Measurements from ENCODE around the gene ARMC9. TPM values are rescaled to one million over a fixed set of nuclear protein-coding genes. Genes with fewer than 3 reads are reported as not detected.

Gene ARMC9
- total and polyA plus RNA-seq, 7 donors, result 2.4 to 95.3 (median 24.3) TPM

DNA sequence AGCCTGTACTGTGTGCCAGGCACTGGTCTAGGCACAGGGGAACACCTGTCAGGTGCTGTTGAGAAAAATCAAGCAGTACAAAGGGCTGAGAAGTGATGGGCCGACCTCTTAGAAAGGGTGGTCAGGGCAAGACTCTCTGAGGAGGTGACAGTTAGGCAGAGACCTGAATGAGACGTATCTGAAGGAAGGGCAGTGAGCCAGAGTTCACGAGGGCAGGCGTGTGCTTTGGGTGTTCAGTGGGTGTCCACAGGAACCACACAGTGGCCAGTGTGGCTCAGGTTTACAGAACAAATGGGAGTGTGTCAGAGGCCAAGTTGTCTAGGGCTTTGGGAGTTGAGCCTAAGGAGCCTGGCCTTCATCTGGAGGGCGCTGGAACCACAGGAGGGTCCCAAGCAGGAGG is 6.2 kb downstream of the ARMC9 start:
- no peaks in the 10 kb centered on the region for H3K9me3 ChIP-seq
- no peaks in the 10 kb centered on the region for H3K27me3 ChIP-seq
- intact Hi-C loops (cut with DNase I), result no loop called here
- H3K36me3 ChIP-seq, result peaks cover 0 to 31% (median 9%) of the 10 kb centered on the region in 4 donors
- no peak overlapping the region for H3K4me3 ChIP-seq
- 87 to 89% methylated on average over 5 of the region's 5 CpGs for WGBS, 2 donors
- H3K27ac ChIP-seq, result peak overlapping the region in 3 of 4 donors; percentile 0 to 83 (median 45)
- TF ChIP-seq, protein P1, sequence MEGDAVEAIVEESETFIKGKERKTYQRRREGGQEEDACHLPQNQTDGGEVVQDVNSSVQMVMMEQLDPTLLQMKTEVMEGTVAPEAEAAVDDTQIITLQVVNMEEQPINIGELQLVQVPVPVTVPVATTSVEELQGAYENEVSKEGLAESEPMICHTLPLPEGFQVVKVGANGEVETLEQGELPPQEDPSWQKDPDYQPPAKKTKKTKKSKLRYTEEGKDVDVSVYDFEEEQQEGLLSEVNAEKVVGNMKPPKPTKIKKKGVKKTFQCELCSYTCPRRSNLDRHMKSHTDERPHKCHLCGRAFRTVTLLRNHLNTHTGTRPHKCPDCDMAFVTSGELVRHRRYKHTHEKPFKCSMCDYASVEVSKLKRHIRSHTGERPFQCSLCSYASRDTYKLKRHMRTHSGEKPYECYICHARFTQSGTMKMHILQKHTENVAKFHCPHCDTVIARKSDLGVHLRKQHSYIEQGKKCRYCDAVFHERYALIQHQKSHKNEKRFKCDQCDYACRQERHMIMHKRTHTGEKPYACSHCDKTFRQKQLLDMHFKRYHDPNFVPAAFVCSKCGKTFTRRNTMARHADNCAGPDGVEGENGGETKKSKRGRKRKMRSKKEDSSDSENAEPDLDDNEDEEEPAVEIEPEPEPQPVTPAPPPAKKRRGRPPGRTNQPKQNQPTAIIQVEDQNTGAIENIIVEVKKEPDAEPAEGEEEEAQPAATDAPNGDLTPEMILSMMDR (IDR thresholded peaks at IDR 0.05), result no peak
- H3K4me1 ChIP-seq, result peaks cover 0 to 47% (median 27%) of the 10 kb centered on the region in 4 donors
- DNase-seq, result peak; percentile 48

DNA sequence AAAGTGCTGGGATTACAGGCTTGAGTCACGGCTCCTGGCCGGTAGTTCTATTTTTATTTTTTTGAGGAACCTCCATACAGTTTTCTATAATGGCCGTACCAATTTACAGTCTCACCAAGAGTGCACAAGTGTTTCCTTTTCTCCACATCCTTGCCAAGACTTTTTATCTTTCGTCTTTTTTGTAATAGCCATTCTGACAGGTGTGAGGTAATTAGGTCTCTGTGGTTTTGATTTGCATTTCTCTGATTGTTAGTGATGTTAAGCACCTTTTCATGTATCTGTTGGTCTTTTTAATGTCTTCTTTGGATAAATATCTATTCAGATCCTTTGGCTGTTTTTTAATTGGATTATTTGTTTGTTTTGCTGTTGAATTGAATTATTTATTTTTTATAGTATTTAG is 9.3 kb downstream of the ARMC9 start:
- no peak for TF ChIP-seq POLR2AphosphoS5 (IDR thresholded peaks at IDR 0.05)
- TF ChIP-seq POLR2A (IDR thresholded peaks at IDR 0.05), result no peak
- Histone ChIP-seq H3K27me3 (no peaks in the 10 kb centered on the region), H3K4me3 (no peak overlapping the region), H3K27ac (peak overlapping the region in 2 of 4 donors; percentile 7 to 83), H3K4me1 (peaks cover 0 to 44% (median 24%) of the 10 kb centered on the region in 4 donors), H3K36me3 (peaks cover 0 to 39% (median 14%) of the 10 kb centered on the region in 4 donors), H3K9me3 (no peaks in the 10 kb centered on the region)
- DNase-seq, result no peak
- WGBS, 2 donors, result 83 to 89% methylated on average over 4 of the region's 4 CpGs
- intact Hi-C loops (cut with DNase I), result no loop called here

DNA sequence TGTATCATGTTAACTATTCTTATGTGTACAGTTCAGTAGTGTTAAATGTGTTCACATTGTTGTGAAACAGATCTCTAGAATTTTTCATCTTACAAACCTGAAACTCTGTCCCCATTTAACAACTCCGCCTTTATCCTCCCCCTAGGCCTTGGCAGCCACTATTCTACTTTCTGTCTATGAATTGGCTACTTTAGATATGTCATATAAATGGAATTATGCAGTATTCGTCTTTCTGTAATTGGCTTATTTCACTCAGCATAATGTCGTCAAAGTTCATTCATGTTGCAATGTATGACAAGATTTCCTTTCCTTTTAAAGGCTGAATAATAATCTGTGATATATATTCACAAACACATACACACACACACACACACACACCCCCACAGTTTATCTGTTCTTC is 12.4 kb downstream of the ARMC9 start:
- H3K36me3 ChIP-seq, result peaks cover 0 to 54% (median 20%) of the 10 kb centered on the region in 4 donors
- no peak for TF ChIP-seq EP300 (IDR thresholded peaks at IDR 0.05)
- TF ChIP-seq, protein P1 (IDR thresholded peaks at IDR 0.05), result no peak
- no peak for TF ChIP-seq POLR2A (IDR thresholded peaks at IDR 0.05)
- TF ChIP-seq POLR2AphosphoS5 (IDR thresholded peaks at IDR 0.05), result no peak
- WGBS, 2 donors, result 91 to 93% methylated on average over 3 of the region's 3 CpGs
- DNase-seq, result no peak
- no peaks in the 10 kb centered on the region for H3K9me3 ChIP-seq
- no peaks in the 10 kb centered on the region for H3K27me3 ChIP-seq
- H3K27ac ChIP-seq, result peak overlapping the region; percentile 39 to 83 (median 70)
- H3K4me1 ChIP-seq, result peaks cover 0 to 33% (median 22%) of the 10 kb centered on the region in 4 donors
- intact Hi-C loops (cut with DNase I), result no loop called here
- H3K4me3 ChIP-seq, result no peak overlapping the region

DNA sequence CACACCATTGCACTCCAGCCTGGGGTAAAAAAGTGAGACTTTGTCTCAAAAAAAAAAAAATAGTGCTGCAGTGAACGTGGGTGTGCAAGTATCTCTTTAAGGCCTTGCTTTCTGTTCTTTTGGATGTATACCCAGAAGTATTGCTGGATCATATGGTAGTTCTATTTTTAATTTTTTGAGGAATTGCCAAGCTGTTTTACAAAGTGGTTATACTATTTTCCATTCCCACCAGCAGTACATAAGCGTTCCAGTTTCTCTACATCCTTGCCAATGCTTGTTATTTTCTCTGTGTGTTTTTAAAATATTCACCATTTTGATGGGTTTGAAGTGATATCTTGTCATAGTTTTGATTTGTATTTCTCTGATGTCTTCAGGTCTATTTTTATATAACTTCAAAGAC is 13.1 kb downstream of the ARMC9 start:
- Histone ChIP-seq H3K27ac (peak overlapping the region; percentile 39 to 83 (median 70)), H3K36me3 (peaks cover 0 to 61% (median 22%) of the 10 kb centered on the region in 4 donors), H3K4me3 (no peak overlapping the region), H3K9me3 (no peaks in the 10 kb centered on the region), H3K4me1 (peaks cover 0 to 32% (median 20%) of the 10 kb centered on the region in 4 donors), H3K27me3 (no peaks in the 10 kb centered on the region)
- intact Hi-C loops (cut with DNase I), result no loop called here
- TF ChIP-seq POLR2A (IDR thresholded peaks at IDR 0.05) (no peak), EP300 (IDR thresholded peaks at IDR 0.05) (peak in 1 of 4 donors; percentile 16), POLR2AphosphoS5 (IDR thresholded peaks at IDR 0.05) (peak in 1 of 4 donors; percentile 6)
- TF ChIP-seq, protein P1 (IDR thresholded peaks at IDR 0.05), result no peak
- no peak for DNase-seq
- WGBS, 2 donors, result 72 to 90% methylated on average over 2 of the region's 2 CpGs

DNA sequence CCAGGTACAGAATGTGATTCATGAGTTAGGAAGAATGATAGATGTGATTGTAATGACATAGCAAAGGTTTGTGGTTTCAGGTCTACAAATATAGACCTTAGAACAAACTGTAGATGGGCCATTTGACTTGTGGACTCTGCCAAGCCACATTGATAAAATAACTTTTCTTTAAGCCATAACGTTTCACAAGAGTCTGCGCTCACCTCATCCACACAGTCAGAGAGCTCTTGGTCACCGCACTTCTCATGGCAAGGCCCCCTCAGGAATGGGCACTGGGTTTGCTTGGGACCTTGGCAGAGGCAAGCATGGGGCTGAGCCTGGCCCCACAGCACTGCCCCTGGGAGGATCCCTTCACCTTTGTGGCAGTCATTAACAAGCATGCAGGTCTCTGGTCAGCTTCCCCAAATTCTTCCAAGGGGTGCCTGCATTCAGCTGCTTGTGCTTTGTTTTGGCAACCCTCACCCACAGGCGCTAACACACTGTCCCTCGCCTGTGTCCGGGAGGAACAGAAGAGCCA is 14.0 kb downstream of the ARMC9 start:
- H3K27me3 ChIP-seq, result no peaks in the 10 kb centered on the region
- peaks cover 0 to 67% (median 22%) of the 10 kb centered on the region in 4 donors for H3K36me3 ChIP-seq
- peak overlapping the region in 3 of 4 donors; percentile 63 to 83 (median 77) for H3K27ac ChIP-seq
- TF ChIP-seq, protein P1 (IDR thresholded peaks at IDR 0.05), result no peak
- no peak for TF ChIP-seq POLR2A (IDR thresholded peaks at IDR 0.05)
- TF ChIP-seq POLR2AphosphoS5 (IDR thresholded peaks at IDR 0.05), result peak in 1 of 4 donors; percentile 31
- DNase-seq, result peak; percentile 49
- WGBS, 2 donors, result 93 to 95% methylated on average over 6 of the region's 6 CpGs
- intact Hi-C loops (cut with DNase I), result no loop called here
- H3K4me1 ChIP-seq, result peaks cover 0 to 27% (median 19%) of the 10 kb centered on the region in 4 donors
- H3K9me3 ChIP-seq, result no peaks in the 10 kb centered on the region
- no peak overlapping the region for H3K4me3 ChIP-seq
